GM20000 (cell line): Measurements from ENCODE around the gene LCE2A.
"Not testable (repeated sequence)": the region's sequence is repeated elsewhere in the genome, so short reads cannot be mapped to it uniquely, and the experiment has no call there.

Experiments used
- DNase-seq: peaks from one replicate; pipeline ENCODE4 v3.0.0; 2012; ENCODE audit warnings: low spot score
- TF ChIP-seq, protein P1 (sequence below): IDR thresholded peaks from 2 replicates; pipeline ENCODE4 v1.5.1; 2012; ENCODE audit warnings: mild to moderate bottlenecking, control low read depth; ENCODE audit errors: extremely low read depth, missing control alignments

Gene LCE2A

DNA sequence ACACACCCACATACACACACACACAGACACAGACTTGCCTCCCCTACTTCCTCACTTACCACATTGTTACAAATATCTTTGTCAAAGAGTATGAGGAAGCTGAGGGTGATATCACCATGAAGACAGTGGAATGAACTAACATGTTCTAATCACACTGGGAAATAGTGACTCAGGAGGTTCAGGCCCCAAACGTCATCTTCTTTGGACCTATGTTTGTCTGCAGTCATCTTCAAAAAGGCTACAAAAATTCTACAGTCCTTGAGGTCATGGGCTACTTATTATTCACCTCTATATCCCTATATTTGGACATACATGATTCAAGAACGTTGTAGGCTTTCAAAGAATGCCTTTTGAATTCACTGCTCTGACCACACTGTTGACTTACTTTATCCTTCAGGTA, 25.1 kb upstream of the LCE2A start:
- no peak for DNase-seq
- TF ChIP-seq, protein P1, sequence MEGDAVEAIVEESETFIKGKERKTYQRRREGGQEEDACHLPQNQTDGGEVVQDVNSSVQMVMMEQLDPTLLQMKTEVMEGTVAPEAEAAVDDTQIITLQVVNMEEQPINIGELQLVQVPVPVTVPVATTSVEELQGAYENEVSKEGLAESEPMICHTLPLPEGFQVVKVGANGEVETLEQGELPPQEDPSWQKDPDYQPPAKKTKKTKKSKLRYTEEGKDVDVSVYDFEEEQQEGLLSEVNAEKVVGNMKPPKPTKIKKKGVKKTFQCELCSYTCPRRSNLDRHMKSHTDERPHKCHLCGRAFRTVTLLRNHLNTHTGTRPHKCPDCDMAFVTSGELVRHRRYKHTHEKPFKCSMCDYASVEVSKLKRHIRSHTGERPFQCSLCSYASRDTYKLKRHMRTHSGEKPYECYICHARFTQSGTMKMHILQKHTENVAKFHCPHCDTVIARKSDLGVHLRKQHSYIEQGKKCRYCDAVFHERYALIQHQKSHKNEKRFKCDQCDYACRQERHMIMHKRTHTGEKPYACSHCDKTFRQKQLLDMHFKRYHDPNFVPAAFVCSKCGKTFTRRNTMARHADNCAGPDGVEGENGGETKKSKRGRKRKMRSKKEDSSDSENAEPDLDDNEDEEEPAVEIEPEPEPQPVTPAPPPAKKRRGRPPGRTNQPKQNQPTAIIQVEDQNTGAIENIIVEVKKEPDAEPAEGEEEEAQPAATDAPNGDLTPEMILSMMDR: no peak

DNA sequence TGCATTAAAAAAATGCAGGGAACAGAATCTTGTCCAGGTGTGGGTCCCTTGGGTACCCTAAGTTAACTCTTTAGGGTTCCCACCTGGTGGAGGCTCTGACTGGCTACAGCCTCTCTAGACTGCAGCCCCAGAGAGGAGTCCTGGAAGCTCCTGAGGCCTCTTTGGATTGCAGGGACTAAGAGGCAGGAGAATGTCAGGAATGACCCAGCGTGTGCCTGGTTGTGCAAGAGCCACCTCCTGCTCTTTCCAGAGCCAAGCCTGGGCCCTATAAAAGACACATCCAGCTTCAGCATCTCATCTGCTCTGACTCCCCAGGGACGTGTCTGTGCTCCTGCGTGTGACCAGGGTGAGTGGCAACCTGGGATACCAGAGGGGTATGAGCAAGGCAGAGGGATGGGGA, 23.2 kb upstream of the LCE2A start, which contains the start of gene LCE2C:
TSS of gene LCE2C (plus strand) at position 297 of the 400 bp plus-strand sequence. CDS start 737 bp downstream, outside the sequence.
- not testable (repeated sequence) for DNase-seq

DNA sequence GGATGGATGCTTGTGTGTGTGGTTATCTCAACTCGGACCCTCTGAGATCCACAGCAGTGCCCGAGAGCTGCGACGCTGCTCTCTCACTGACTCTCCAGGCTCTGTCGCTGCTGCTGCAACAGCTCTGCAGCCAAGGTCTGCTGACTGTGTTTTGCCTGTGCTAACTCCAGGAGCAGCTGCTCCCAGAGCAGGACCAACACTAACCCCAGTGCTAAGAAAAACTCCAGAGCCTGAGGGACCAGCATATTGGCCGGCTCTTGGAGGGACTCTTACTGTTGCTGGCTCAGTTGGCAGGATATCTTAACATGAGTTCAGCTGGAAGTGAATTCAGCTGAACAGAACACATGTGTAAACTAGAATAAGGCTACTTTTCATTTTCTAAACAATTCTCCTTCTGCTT, 18.7 kb upstream of the LCE2A start:
- TF ChIP-seq, protein P1: no peak
- no peak for DNase-seq

DNA sequence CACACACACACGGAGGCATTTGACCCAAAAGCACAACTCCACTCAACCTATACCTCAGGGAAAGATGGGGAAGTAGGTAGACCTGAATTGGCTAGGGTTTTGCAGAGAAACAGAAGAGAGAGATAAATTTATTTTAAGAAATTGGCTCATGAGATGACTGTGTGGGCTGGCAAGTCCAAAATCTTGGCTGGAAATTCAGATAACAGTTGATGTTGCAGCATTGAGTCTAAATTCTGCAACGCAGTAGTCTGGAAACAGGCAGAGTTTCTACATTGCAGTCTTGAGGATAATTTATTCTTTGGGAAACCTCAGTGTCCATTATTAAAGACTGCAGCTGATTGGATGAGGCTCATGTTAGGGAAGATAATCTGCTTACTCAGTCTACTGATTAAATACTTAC, 16.5 kb upstream of the LCE2A start:
- TF ChIP-seq, protein P1: no peak
- no peak for DNase-seq

DNA sequence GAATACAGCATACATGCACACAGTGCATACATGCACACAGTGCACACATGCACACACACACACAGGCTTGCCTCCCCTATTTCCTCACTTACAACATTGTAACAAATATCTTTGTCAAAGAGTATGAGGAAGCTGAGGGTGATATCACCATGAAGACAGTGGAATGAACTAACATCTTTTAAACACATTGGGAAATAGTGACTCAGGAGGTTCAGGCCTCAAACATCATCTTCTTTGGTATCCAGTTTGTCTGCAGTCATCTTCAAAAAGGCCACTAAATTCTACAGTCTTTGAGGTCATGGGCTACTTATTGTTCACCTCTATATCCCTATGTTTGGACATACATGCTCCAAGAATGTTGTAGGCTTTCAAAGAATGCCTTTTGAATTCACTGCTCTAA, 14.3 kb upstream of the LCE2A start:
- no peak for DNase-seq
- TF ChIP-seq, protein P1: no peak

DNA sequence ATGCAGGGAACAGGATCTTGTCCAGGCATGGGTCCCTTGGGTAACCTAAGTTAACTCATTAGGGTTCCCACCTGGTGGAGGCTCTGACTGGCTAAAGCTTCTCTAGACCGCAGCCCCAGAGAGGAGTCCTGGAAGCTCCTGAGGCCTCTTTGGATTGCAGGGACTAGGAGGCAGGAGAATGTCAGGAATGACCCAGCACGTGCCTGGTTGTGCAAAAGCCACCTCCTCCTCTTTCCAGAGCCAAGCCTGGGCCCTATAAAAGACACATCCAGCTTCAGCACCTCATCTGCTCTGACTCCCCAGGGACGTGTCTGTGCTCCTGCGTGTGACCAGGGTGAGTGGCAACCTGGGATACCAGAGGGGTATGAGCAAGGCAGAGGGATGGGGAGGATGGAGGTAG, 12.3 kb upstream of the LCE2A start, which contains the start of gene LCE2B:
TSS of gene LCE2B (plus strand) at position 301 of the 400 bp plus-strand sequence. CDS start 721 bp downstream, outside the sequence.
- not testable (repeated sequence) for DNase-seq

DNA sequence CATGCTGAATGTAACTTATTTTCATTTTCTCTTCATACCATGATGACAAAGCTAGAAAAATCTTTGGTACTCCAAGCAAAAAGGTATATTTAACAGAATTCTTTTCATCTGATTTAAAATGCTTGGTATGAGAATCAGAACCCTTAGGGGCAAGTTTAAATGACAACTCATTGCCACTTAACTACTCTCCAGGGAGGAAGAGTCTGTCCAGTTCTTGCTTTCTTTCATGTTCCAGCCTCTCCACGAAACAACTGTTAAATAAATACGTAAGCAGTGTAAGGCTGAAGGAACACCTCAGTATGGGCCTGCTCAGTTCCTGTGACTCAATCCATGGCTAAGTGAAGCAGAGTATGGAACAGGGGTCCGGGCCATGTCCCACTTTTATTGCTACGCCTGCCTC, 1.6 kb downstream of the LCE2A start:
- TF ChIP-seq, protein P1: no peak
- DNase-seq: no peak

DNA sequence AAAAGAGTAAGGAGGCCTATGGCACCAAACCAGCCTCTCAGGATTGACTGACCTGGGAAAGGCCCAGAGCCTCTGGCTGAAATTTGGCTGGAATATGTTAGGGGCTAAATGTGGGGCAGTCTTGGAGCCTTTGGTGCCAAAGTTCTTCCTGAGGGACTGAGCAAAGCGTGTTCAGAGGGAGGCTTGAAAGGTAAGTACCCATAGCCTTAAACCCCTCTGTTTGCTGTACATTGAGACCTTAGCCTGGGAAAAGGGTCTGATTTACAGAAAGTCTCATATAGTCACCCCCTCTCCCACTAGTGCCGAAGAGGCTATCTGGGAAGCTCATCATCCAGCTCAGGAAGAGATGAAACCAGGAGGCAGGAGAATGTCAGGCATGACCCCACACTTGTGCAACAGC, 9.7 kb downstream of the LCE2A start, which contains the start of gene LCE4A:
TSS of gene LCE4A (plus strand) at position 301 of the 400 bp plus-strand sequence. CDS start 916 bp downstream, outside the sequence.
- TF ChIP-seq, protein P1: no peak
- no peak for DNase-seq

DNA sequence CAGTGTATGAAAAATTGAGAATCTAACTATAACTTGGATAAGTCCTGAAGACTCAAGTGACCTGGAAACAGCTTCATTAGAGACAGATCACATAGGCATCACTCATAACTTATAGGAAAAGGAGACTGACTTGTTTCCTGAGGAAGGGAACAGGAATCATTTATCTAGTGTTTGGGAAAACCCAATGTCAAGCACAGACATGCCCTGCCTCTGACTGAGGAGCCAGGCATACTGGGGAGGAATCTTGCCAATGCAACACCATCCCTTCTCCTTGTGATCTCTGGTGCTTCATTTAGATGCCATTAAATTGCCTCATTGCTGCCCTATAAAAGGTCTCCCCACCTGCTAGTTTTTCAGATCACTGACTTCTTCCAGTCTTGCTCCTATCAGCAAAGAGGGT, 20.1 kb downstream of the LCE2A start:
- TF ChIP-seq, protein P1: no peak
- DNase-seq: no peak
